DND-41 (cell line): Measurements from ENCODE around the gene SNN.

Experiments used
- ATAC-seq: fragments of 200-7000 bp; cut with Tn5 transposase; 3 replicates; pipeline ENCODE4 v1.9.1; 2021; ENCODE audit warnings: low read depth; ENCODE audit not compliant: insufficient read depth
- DNase-seq: peaks from one replicate; pipeline ENCODE4 v3.0.0-alpha.2; 2020
- H2AFZ ChIP-seq: 2 replicates; pipeline ENCODE4 v1.6.0; 2012; ENCODE audit warnings: low read depth, low read length
- H3K27ac ChIP-seq: 2 replicates; pipeline ENCODE4 v1.5.1; 2012; ENCODE audit warnings: low read length, inconsistent platforms
- H3K27me3 ChIP-seq: fragments of 200-600 bp; sonication (generic); 2 replicates; pipeline ENCODE4 v1.6.0; 2012; ENCODE audit warnings: low read length, mild to moderate bottlenecking, inconsistent platforms; ENCODE audit not compliant: insufficient read depth, poor library complexity
- H3K36me3 ChIP-seq: 2 replicates; pipeline ENCODE4 v1.5.1; 2012; ENCODE audit warnings: low read length, inconsistent platforms; ENCODE audit not compliant: insufficient read depth
- H3K4me1 ChIP-seq: 2 replicates; pipeline ENCODE4 v1.5.1; 2012; ENCODE audit warnings: mild to moderate bottlenecking, low read length; ENCODE audit not compliant: insufficient read depth
- H3K4me2 ChIP-seq: 2 replicates; pipeline ENCODE4 v1.6.0; 2012; ENCODE audit warnings: mild to moderate bottlenecking, moderate library complexity, low read length, inconsistent platforms; ENCODE audit not compliant: insufficient read depth
- H3K4me3 ChIP-seq, 2 experiments: fragments of 200-600 bp in 1 of 2; shearing (Covaris generic) in 1 of 2; 2 replicates each; pipeline ENCODE4 v1.5.1; 2012 to 2016; ENCODE audit warnings: inconsistent platforms in 2 of 2, low read length in 2 of 2, mild to moderate bottlenecking in 2 of 2, low read depth in 1 of 2, moderate library complexity in 1 of 2
- H3K79me2 ChIP-seq: 2 replicates; pipeline ENCODE4 v1.6.0; 2012; ENCODE audit warnings: low read length, inconsistent platforms; ENCODE audit not compliant: insufficient read depth
- H3K9ac ChIP-seq: 2 replicates; pipeline ENCODE4 v1.6.0; 2012; ENCODE audit warnings: low read depth, mild to moderate bottlenecking, inconsistent platforms, low read length, moderate library complexity
- H3K9me3 ChIP-seq: 2 replicates; pipeline ENCODE4 v1.5.1; 2012; ENCODE audit warnings: low read length, moderate library complexity, mild to moderate bottlenecking, inconsistent platforms; ENCODE audit not compliant: insufficient read depth, severe bottlenecking
- H4K20me1 ChIP-seq: 2 replicates; pipeline ENCODE4 v1.6.0; 2012; ENCODE audit warnings: low read length; ENCODE audit not compliant: insufficient read depth
- EZH2 ChIP-seq: IDR thresholded peaks from 3 replicates; pipeline ENCODE4 v1.6.1; 2012; ENCODE audit warnings: borderline replicate concordance, low read depth, mild to moderate bottlenecking, moderate library complexity, low read length, inconsistent platforms; ENCODE audit not compliant: severe bottlenecking
- TF ChIP-seq, protein P1 (sequence below): IDR thresholded peaks from 2 replicates; pipeline ENCODE4 v1.5.1; 2012; ENCODE audit warnings: borderline replicate concordance, low read length, moderate library complexity, mild to moderate bottlenecking; ENCODE audit not compliant: poor library complexity, severe bottlenecking; ENCODE audit errors: extremely low read depth

The SNN gene

DNA sequence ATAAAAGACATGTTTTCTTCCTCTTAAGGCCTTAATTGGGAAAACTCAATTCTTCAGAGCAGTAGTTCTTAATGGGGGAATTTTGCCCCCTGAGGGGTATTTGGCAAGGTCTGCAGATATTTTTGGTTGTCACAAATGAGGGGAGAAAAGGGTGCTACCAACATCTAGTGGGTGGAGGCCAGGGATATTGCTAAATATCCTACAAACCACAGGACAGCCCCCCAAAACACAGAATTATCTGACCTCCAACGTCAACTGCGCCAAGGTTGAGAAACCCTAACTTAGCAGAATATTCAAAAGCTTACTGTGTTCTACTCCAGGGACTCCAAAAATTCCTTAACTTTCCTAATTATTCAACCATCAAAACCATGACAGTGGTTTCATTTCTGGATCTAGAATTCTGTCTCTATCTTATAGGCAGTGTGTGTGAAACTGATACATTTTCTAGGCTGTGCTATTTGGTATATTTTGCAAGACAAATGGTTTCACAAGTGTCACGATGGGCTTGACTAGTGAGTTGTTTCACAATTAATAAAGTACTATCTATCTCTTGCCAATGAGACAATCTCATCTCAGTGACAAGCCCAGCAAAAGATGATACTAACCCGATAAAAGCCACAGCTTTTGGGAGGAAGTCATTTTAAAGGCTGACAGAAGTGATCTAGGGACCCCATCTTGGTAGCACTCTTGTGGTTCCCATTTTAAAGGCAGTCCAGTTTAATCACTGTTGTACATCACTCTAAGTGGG lies 59.7 kb downstream of the SNN start:
- no peaks in the 10 kb centered on the region for H3K9me3 ChIP-seq
- DNase-seq (no peak), ATAC-seq (no peak)
- H3K4me2 ChIP-seq, result no peak overlapping the region
- H4K20me1 ChIP-seq, result no peaks in the 10 kb centered on the region
- H3K9ac ChIP-seq, result no peak overlapping the region
- no peak overlapping the region for H3K27ac ChIP-seq
- TF ChIP-seq, protein P1, sequence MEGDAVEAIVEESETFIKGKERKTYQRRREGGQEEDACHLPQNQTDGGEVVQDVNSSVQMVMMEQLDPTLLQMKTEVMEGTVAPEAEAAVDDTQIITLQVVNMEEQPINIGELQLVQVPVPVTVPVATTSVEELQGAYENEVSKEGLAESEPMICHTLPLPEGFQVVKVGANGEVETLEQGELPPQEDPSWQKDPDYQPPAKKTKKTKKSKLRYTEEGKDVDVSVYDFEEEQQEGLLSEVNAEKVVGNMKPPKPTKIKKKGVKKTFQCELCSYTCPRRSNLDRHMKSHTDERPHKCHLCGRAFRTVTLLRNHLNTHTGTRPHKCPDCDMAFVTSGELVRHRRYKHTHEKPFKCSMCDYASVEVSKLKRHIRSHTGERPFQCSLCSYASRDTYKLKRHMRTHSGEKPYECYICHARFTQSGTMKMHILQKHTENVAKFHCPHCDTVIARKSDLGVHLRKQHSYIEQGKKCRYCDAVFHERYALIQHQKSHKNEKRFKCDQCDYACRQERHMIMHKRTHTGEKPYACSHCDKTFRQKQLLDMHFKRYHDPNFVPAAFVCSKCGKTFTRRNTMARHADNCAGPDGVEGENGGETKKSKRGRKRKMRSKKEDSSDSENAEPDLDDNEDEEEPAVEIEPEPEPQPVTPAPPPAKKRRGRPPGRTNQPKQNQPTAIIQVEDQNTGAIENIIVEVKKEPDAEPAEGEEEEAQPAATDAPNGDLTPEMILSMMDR, result no peak
- TF ChIP-seq EZH2, result no peak
- H3K79me2 ChIP-seq, result 0 out of 2 replicates have a peak, but pooled peaks cover 6% of the 10 kb centered on the region
- peaks cover 80% of the 10 kb centered on the region for H3K36me3 ChIP-seq
- no peak overlapping the region for H3K4me3 ChIP-seq
- H3K4me1 ChIP-seq, result no peaks in the 10 kb centered on the region
- H2AFZ ChIP-seq, result no peak overlapping the region
- no peaks in the 10 kb centered on the region for H3K27me3 ChIP-seq
